ENCODE results near the gene DAPK2.

DNA sequence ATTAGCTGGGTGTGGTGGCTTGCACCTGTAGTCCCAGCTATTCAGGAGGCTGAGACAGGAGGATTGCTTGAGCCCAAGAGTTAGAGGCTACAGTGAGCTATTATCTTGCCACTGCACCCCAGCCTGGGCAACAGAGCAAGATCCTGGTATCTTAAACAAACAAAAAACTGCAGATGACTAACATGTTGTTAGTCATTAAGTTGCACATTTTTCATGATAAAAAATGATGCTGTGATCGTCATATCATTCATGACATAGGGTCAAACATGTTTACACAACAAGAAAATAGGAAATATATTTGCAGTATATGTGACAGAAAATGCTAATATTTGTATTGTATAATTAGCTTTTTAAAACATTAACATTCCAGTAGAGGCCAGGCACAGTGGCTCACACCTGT, 20.2 kb upstream of the DAPK2 start:
- TF ChIP-seq REST (IDR thresholded peaks at IDR 0.05; ENCODE audit: insufficient replicate concordance, low read depth) (no peak), POLR2AphosphoS5 (IDR thresholded peaks at IDR 0.05; ENCODE audit: low read depth) (no peak), SPI1 (IDR thresholded peaks at IDR 0.05; ENCODE audit: borderline replicate concordance, low read depth) (no peak), GABPA (IDR thresholded peaks at IDR 0.05; ENCODE audit: low read depth) (no peak)
- TF ChIP-seq, protein P1, sequence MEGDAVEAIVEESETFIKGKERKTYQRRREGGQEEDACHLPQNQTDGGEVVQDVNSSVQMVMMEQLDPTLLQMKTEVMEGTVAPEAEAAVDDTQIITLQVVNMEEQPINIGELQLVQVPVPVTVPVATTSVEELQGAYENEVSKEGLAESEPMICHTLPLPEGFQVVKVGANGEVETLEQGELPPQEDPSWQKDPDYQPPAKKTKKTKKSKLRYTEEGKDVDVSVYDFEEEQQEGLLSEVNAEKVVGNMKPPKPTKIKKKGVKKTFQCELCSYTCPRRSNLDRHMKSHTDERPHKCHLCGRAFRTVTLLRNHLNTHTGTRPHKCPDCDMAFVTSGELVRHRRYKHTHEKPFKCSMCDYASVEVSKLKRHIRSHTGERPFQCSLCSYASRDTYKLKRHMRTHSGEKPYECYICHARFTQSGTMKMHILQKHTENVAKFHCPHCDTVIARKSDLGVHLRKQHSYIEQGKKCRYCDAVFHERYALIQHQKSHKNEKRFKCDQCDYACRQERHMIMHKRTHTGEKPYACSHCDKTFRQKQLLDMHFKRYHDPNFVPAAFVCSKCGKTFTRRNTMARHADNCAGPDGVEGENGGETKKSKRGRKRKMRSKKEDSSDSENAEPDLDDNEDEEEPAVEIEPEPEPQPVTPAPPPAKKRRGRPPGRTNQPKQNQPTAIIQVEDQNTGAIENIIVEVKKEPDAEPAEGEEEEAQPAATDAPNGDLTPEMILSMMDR (IDR thresholded peaks at IDR 0.05; ENCODE audit: insufficient read depth, low read length) = no peak

Measured in HL-60 (cell line).